ENCODE data around the gene SLC39A10. TPM values are rescaled to one million over a fixed set of nuclear protein-coding genes. Genes with fewer than 3 reads are reported as not detected.

Gene SLC39A10
- total and polyA plus RNA-seq, 7 donors = 0.60 to 15.4 (median 9.6) TPM

GRCh38 chr2:195741191-195741590 lies 84.2 kb downstream of the SLC39A10 start:
- intact Hi-C loops (cut with DNase I) = no loop called here
- no peak for DNase-seq
- TF ChIP-seq POLR2AphosphoS5 (IDR thresholded peaks at IDR 0.05) (no peak), EP300 (IDR thresholded peaks at IDR 0.05) (no peak), POLR2A (IDR thresholded peaks at IDR 0.05) (no peak)
- TF ChIP-seq, protein P1, sequence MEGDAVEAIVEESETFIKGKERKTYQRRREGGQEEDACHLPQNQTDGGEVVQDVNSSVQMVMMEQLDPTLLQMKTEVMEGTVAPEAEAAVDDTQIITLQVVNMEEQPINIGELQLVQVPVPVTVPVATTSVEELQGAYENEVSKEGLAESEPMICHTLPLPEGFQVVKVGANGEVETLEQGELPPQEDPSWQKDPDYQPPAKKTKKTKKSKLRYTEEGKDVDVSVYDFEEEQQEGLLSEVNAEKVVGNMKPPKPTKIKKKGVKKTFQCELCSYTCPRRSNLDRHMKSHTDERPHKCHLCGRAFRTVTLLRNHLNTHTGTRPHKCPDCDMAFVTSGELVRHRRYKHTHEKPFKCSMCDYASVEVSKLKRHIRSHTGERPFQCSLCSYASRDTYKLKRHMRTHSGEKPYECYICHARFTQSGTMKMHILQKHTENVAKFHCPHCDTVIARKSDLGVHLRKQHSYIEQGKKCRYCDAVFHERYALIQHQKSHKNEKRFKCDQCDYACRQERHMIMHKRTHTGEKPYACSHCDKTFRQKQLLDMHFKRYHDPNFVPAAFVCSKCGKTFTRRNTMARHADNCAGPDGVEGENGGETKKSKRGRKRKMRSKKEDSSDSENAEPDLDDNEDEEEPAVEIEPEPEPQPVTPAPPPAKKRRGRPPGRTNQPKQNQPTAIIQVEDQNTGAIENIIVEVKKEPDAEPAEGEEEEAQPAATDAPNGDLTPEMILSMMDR (IDR thresholded peaks at IDR 0.05) = no peak

DNA sequence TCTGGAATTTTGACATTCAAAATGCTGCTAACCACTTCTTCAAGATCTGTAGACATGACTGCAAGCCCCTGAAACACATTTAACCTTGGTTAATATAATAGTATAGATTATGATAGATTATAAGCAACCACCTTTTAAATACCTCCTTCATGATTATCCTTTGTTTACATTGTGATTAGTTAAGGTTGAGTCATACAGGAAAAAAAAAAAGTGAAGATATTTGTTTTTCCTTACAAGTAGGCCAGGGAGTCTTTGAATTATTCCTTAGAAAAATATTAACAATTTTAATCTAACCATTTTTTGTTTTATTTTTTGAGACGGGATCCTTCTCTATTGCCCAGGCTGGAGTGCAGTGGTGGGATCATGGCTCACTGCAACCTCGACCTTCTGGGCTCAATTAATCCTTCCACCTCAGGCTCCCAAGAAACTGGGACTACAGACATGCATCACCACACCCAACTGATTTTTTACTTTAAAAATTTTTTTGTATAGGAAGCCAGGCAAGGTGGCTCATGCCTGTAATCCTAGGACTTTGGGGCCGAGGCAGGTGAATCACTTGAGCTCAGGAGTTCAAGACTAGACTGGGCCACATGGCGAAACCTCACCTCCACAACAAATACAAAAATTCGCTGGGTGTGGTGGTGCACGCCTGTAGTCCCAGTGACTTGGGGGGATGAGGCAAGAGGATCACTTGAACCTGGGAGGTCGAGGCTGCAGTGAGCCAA lies 99.4 kb downstream of the SLC39A10 start:
- no peaks in the 10 kb centered on the region for H3K4me1 ChIP-seq

More at GRCh38 chr2:195741191-195741590, 84.2 kb downstream of the SLC39A10 start:
- Histone ChIP-seq H3K4me1 (no peaks in the 10 kb centered on the region), H3K27ac (no peak overlapping the region), H3K36me3 (peaks cover 0 to 8% (median 0%) of the 10 kb centered on the region in 4 donors), H3K9me3 (no peaks in the 10 kb centered on the region), H3K27me3 (no peaks in the 10 kb centered on the region), H3K4me3 (no peak overlapping the region)
- WGBS, 2 donors = 95 to 98% methylated on average over 1 of the region's 1 CpG

DNA sequence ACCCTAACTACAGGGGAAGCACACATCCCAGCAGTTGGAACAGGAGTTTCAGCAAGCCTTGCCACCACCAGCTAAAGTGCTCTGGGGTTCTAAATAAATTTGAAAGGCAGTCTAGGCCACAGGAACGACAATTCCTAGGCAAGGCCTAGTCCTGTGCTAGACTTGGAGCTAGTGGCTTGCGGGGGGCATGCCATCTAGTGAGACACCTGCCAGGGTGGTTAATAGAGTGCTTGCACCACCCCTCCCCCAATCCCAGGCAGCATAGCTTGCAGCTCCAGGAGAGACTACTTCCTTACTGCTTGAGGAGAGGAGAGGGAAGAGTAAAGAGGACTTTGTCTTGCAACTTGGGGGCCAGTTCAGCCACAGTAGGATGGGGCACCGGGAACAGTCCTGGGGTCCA lies 101.8 kb downstream of the SLC39A10 start:
- 95 to 96% methylated on average over 3 of the region's 3 CpGs for WGBS, 2 donors
- intact Hi-C loops (cut with DNase I) = no loop called here
- H3K4me1 ChIP-seq = no peaks in the 10 kb centered on the region
- no peaks in the 10 kb centered on the region for H3K27me3 ChIP-seq
- TF ChIP-seq POLR2AphosphoS5 (IDR thresholded peaks at IDR 0.05) = no peak
- no peaks in the 10 kb centered on the region for H3K36me3 ChIP-seq
- H3K27ac ChIP-seq = no peak overlapping the region
- no peak overlapping the region for H3K4me3 ChIP-seq
- no peak for DNase-seq
- peaks cover 0 to 5% (median 0%) of the 10 kb centered on the region in 4 donors for H3K9me3 ChIP-seq

More for the DNA sequence above, 99.4 kb downstream of the SLC39A10 start:
- TF ChIP-seq POLR2AphosphoS5 (IDR thresholded peaks at IDR 0.05) (no peak), EP300 (IDR thresholded peaks at IDR 0.05) (no peak), POLR2A (IDR thresholded peaks at IDR 0.05) (no peak)
- TF ChIP-seq, protein P1 (IDR thresholded peaks at IDR 0.05) = no peak
- Histone ChIP-seq H3K27me3 (no peaks in the 10 kb centered on the region), H3K9me3 (peaks cover 0 to 5% (median 0%) of the 10 kb centered on the region in 4 donors), H3K4me3 (no peak overlapping the region), H3K36me3 (no peaks in the 10 kb centered on the region), H3K27ac (no peak overlapping the region)
- no peak for DNase-seq
- intact Hi-C loops (cut with DNase I) = no loop called here
- 76 to 77% methylated on average over 7 of the region's 7 CpGs for WGBS, 2 donors

DNA sequence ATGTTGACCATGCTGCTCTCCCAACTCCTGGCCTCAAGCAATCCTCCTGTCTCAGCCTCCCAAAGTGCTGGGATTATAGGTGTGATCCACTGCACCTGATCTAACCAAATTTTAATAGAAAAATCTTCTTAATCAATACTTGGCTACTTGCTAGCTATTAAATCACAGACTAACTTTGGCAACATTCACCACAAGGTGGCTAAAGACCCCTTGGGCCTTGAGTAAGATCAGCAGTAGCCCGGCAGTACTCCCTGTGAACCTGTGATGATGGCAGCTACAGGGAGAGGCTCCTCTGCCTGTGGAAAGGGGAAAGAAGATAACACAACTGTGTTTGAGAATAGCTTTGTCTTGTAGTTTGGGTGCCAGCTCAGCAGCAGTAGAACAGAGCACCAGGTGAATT lies 102.9 kb downstream of the SLC39A10 start:
- TF ChIP-seq EP300 (IDR thresholded peaks at IDR 0.05) = no peak
- TF ChIP-seq, protein P1 (IDR thresholded peaks at IDR 0.05) = no peak
- Histone ChIP-seq H3K27me3 (no peaks in the 10 kb centered on the region), H3K27ac (no peak overlapping the region), H3K9me3 (peaks cover 0 to 6% (median 0%) of the 10 kb centered on the region in 4 donors), H3K36me3 (no peaks in the 10 kb centered on the region), H3K4me1 (no peaks in the 10 kb centered on the region), H3K4me3 (no peak overlapping the region)
- intact Hi-C loops (cut with DNase I) = no loop called here
- no peak for DNase-seq
- whole genome bisulfite sequencing, 2 donors = 96 to 100% methylated on average over 1 of the region's 1 CpG

DNA sequence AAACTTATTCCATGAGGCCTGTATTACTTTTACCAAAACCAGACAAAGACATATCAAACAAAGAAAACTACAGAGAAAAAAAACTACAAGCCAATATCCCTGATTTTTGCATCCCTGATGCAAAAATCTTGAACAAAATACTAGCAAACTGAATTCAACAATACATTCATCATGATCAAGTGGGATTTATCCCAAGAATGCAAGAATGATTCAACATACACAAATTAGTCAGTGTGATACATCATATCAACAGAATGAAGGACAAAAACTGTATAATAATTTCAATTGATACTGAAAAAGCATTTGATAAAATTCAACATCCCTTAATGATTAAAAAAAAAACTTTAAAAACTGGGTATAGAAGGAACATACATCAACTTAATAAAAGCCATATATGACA lies 106.8 kb downstream of the SLC39A10 start:
- Histone ChIP-seq H3K4me1 (no peaks in the 10 kb centered on the region), H3K36me3 (no peaks in the 10 kb centered on the region), H3K4me3 (no peak overlapping the region), H3K27me3 (no peaks in the 10 kb centered on the region), H3K9me3 (peaks cover 0 to 11% (median 0%) of the 10 kb centered on the region in 4 donors), H3K27ac (no peak overlapping the region)
- TF ChIP-seq EP300 (IDR thresholded peaks at IDR 0.05) (no peak), POLR2AphosphoS5 (IDR thresholded peaks at IDR 0.05) (no peak), POLR2A (IDR thresholded peaks at IDR 0.05) (no peak)
- TF ChIP-seq, protein P1 (IDR thresholded peaks at IDR 0.05) = no peak
- no peak for DNase-seq
- intact Hi-C loops (cut with DNase I) = no loop called here

Measured in sigmoid colon (tissue), 7 donors.